ENCODE results near the gene KDF1. TPM values are rescaled to one million over a fixed set of nuclear protein-coding genes. Genes with fewer than 3 reads are reported as not detected.

Gene KDF1
- total RNA-seq, 1 experiment from 2014 or later: 23.0 TPM

- Histone ChIP-seq H3K4me3 (replicated peaks in 1 of 2; ENCODE audit: low read depth in 1 of 2, low read length in 2 of 2) (no peak overlapping the region), H2AFZ (ENCODE audit: low read depth, low read length, poor library complexity, severe bottlenecking) (no peak overlapping the region), H3K9me2 (ENCODE audit: insufficient read depth) (no peaks in the 10 kb centered on the region), H3K9me3 (ENCODE audit: control insufficient read depth in 1 of 2, insufficient read depth in 1 of 2, low read depth in 1 of 2, low read length in 2 of 2) (no peaks in the 10 kb centered on the region), H3K36me3 (ENCODE audit: control insufficient read depth in 1 of 2, insufficient read depth in 2 of 2, low read length in 2 of 2) (peaks cover 35 to 55% of the 10 kb centered on the region in 2 experiments; a peak in 3 of 4 replicates), H3K27ac (ENCODE audit: low read depth, low read length) (no peak overlapping the region; the same call in 1 of the 2 replicates), H3K4me1 (ENCODE audit: control insufficient read depth in 1 of 2, insufficient read depth in 2 of 2, low read length in 2 of 2) (no peaks in the 10 kb centered on the region), H4K20me1 (ENCODE audit: insufficient read depth) (peaks cover 4% of the 10 kb centered on the region; the same call in 1 of the 2 replicates), H3K9ac (ENCODE audit: low read length) (no peak overlapping the region), H3K79me2 (ENCODE audit: insufficient read depth, low read length) (peaks cover 59% of the 10 kb centered on the region), H3K27me3 (ENCODE audit: insufficient read depth, low read length) (no peaks in the 10 kb centered on the region), H3K4me2 (ENCODE audit: low read length) (no peak overlapping the region)
- no peak for DNase-seq (ENCODE audit: low read depth, low spot score)
- ChIA-PET POLR2A (no interaction called here), CTCF (no interaction called here), RAD21 (ENCODE audit: low non-redundant PET in 1 of 2, low total read pairs in 2 of 2, uncharacterized antibody in 2 of 2, unreplicated experiment in 2 of 2) (no interaction called here)
- no TSS peak for BruUV-seq (replicated peaks)
- ATAC-seq: no peak
- intact Hi-C loops (cut with micrococcal nuclease): no loop called here
- no peak for TF ChIP-seq ZNF274 (IDR thresholded peaks at IDR 0.05; ENCODE audit: low read depth, low read length)
- no peak for TF ChIP-seq ZFX (IDR thresholded peaks at IDR 0.05)
- TF ChIP-seq SIN3A (IDR thresholded peaks at IDR 0.05; ENCODE audit: low read depth): no peak
- TF ChIP-seq ELF1 (IDR thresholded peaks at IDR 0.05; ENCODE audit: borderline replicate concordance, low read depth): no peak
- TF ChIP-seq EGR1 (IDR thresholded peaks at IDR 0.05; ENCODE audit: low read depth): no peak
- no peak for TF ChIP-seq YY1 (IDR thresholded peaks at IDR 0.05; ENCODE audit: extremely low read depth, insufficient replicate concordance, low read depth, low read length)
- no peak for TF ChIP-seq EZH2 (IDR thresholded peaks at IDR 0.05)
- TF ChIP-seq CTCF (IDR thresholded peaks at IDR 0.05 in 2 of 3, conservative IDR thresholded peaks at IDR 0.05 in 1 of 3; ENCODE audit: borderline replicate concordance in 1 of 3, insufficient read depth in 1 of 3, low read depth in 2 of 3, low read length in 2 of 3): no peak
- no peak for TF ChIP-seq FOSL1 (IDR thresholded peaks at IDR 0.05; ENCODE audit: low read depth)
- TF ChIP-seq JUND (IDR thresholded peaks at IDR 0.05): no peak
- TF ChIP-seq TCF7L2 (IDR thresholded peaks at IDR 0.05; ENCODE audit: borderline replicate concordance, extremely low read depth, insufficient read depth, insufficient read length): no peak
Measured at GRCh38 chr1:26941311-26941710, 19.0 kb downstream of the KDF1 start.
